GM18907 (cell line): Measurements from ENCODE around the gene CDK9.
"Not testable (repeated sequence)": the region's sequence is repeated elsewhere in the genome, so short reads cannot be mapped to it uniquely, and the experiment has no call there.

Source experiments
- ATAC-seq: cut with Tn5 transposase; IDR thresholded peaks from one replicate; pipeline ENCODE4 v1.9.1; 2021; ENCODE audit warnings: mild to moderate bottlenecking, moderate library complexity; ENCODE audit not compliant: unreplicated experiment

CDK9 gene

GRCh38 chr9:127817881-127818434, 32.1 kb downstream of the CDK9 start:
- no peak for ATAC-seq

GRCh38 chr9:127818574-127818973, 32.7 kb downstream of the CDK9 start:
- ATAC-seq: no peak

- no peak for ATAC-seq
Observed at GRCh38 chr9:127822108-127822507, 36.3 kb downstream of the CDK9 start.

GRCh38 chr9:127825319-127826051, 39.7 kb downstream of the CDK9 start:
- ATAC-seq: no peak

- no peak for ATAC-seq
Observed at GRCh38 chr9:127826253-127826913, 40.5 kb downstream of the CDK9 start.

GRCh38 chr9:127828262-127829031, 42.6 kb downstream of the CDK9 start:
- no peak for ATAC-seq

GRCh38 chr9:127829205-127829906, 43.5 kb downstream of the CDK9 start:
- ATAC-seq: no peak

- no peak for ATAC-seq
Observed at GRCh38 chr9:127832248-127832647, 46.4 kb downstream of the CDK9 start.

- ATAC-seq: no peak
Observed at GRCh38 chr9:127833555-127833954, 47.7 kb downstream of the CDK9 start.

- ATAC-seq: no peak
Observed at GRCh38 chr9:127835991-127836516, 50.2 kb downstream of the CDK9 start.

GRCh38 chr9:127836561-127836960, 50.7 kb downstream of the CDK9 start:
- not testable (repeated sequence) for ATAC-seq

GRCh38 chr9:127837346-127837745, 51.5 kb downstream of the CDK9 start:
- ATAC-seq: no peak

- no peak for ATAC-seq
Observed at GRCh38 chr9:127838375-127839078, 52.7 kb downstream of the CDK9 start.
